Measurements from ENCODE around the gene KCNIP2. TPM values are rescaled to one million over a fixed set of nuclear protein-coding genes. Genes with fewer than 3 reads are reported as not detected.

The KCNIP2 gene
- total and polyA plus RNA-seq, 2 of the 13 experiments (the other 11 are each of a cell fraction or from before 2014, with no cell fraction given): 0.42 to 0.70 TPM

DNA sequence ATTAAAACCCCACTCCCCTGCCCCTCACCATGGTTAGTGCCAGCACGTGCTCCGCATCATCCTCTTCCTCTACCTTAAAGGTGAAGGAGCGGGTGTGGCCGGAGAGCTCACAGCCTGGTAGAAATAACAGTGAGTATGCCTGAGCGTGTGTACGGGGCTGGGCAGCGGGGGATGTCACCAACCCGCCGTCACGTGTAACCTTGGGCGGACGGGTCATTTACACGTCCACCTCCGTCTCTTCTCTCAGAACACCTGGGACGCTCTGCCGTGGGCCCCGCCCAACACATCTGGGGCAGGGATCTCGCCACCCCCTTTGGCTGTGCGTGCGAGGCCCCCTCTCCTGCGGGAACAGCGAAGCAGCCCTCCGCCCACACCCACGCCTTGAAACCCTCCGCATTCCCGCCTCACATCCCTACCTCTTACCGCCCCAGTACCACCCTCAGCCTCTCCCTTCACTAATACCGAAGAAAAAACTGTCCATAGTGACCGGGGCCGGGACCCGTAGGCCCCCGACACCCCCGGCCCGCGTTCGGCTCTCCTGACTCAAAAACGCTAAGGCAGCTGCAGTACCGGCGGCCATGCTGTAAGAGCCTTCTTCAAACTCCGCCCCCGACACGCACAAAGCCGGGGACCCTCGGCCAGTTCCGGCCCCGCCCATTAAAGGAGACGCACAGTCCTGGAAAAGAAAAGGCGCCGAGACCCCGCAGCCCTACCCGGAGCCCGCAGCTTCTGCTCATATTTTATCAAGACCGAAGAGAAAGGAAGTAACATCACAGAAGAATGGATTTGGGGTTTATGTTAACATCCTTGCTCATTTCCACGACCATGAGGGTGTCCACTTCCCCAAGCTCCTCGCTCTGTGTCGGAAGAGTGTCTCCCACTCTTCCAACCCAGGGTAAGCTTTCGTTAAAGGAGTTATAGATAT is 60.5 kb downstream of the KCNIP2 start, which contains the start of gene NPM3 (continued):
- TF ChIP-seq, protein P1, sequence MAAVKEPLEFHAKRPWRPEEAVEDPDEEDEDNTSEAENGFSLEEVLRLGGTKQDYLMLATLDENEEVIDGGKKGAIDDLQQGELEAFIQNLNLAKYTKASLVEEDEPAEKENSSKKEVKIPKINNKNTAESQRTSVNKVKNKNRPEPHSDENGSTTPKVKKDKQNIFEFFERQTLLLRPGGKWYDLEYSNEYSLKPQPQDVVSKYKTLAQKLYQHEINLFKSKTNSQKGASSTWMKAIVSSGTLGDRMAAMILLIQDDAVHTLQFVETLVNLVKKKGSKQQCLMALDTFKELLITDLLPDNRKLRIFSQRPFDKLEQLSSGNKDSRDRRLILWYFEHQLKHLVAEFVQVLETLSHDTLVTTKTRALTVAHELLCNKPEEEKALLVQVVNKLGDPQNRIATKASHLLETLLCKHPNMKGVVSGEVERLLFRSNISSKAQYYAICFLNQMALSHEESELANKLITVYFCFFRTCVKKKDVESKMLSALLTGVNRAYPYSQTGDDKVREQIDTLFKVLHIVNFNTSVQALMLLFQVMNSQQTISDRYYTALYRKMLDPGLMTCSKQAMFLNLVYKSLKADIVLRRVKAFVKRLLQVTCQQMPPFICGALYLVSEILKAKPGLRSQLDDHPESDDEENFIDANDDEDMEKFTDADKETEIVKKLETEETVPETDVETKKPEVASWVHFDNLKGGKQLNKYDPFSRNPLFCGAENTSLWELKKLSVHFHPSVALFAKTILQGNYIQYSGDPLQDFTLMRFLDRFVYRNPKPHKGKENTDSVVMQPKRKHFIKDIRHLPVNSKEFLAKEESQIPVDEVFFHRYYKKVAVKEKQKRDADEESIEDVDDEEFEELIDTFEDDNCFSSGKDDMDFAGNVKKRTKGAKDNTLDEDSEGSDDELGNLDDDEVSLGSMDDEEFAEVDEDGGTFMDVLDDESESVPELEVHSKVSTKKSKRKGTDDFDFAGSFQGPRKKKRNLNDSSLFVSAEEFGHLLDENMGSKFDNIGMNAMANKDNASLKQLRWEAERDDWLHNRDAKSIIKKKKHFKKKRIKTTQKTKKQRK (IDR thresholded peaks at IDR 0.05; ENCODE audit: low read length): no peak
- TF ChIP-seq YEATS2 (CRISPR knock-in tag; IDR thresholded peaks at IDR 0.05; ENCODE audit: borderline replicate concordance): 0 out of 2 replicates have a peak, but pooled peaks have one; percentile 48
- no peak for TF ChIP-seq ZNF34 (CRISPR knock-in tag; IDR thresholded peaks at IDR 0.05; ENCODE audit: borderline replicate concordance)
- TF ChIP-seq, protein P2, sequence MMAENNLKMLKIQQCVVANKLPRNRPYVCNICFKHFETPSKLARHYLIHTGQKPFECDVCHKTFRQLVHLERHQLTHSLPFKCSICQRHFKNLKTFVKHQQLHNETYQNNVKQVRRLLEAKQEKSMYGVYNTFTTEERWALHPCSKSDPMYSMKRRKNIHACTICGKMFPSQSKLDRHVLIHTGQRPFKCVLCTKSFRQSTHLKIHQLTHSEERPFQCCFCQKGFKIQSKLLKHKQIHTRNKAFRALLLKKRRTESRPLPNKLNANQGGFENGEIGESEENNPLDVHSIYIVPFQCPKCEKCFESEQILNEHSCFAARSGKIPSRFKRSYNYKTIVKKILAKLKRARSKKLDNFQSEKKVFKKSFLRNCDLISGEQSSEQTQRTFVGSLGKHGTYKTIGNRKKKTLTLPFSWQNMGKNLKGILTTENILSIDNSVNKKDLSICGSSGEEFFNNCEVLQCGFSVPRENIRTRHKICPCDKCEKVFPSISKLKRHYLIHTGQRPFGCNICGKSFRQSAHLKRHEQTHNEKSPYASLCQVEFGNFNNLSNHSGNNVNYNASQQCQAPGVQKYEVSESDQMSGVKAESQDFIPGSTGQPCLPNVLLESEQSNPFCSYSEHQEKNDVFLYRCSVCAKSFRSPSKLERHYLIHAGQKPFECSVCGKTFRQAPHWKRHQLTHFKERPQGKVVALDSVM (CRISPR knock-in tag; IDR thresholded peaks at IDR 0.05): 0 out of 2 replicates have a peak, but pooled peaks have one; percentile 27
- TF ChIP-seq ZNF670 (CRISPR knock-in tag; IDR thresholded peaks at IDR 0.05; ENCODE audit: borderline replicate concordance): 0 out of 2 replicates have a peak, but pooled peaks have one; percentile 20
- TF ChIP-seq RARA (CRISPR knock-in tag; IDR thresholded peaks at IDR 0.05): no peak
- TF ChIP-seq, protein P3, sequence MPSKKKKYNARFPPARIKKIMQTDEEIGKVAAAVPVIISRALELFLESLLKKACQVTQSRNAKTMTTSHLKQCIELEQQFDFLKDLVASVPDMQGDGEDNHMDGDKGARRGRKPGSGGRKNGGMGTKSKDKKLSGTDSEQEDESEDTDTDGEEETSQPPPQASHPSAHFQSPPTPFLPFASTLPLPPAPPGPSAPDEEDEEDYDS (CRISPR knock-in tag; IDR thresholded peaks at IDR 0.05): peak; percentile 66
- no peak for TF ChIP-seq ZNF468 (CRISPR knock-in tag; IDR thresholded peaks at IDR 0.05)
- TF ChIP-seq MYC (CRISPR knock-in tag; IDR thresholded peaks at IDR 0.05; ENCODE audit: borderline replicate concordance): peak; percentile 70
- TF ChIP-seq, protein P4, sequence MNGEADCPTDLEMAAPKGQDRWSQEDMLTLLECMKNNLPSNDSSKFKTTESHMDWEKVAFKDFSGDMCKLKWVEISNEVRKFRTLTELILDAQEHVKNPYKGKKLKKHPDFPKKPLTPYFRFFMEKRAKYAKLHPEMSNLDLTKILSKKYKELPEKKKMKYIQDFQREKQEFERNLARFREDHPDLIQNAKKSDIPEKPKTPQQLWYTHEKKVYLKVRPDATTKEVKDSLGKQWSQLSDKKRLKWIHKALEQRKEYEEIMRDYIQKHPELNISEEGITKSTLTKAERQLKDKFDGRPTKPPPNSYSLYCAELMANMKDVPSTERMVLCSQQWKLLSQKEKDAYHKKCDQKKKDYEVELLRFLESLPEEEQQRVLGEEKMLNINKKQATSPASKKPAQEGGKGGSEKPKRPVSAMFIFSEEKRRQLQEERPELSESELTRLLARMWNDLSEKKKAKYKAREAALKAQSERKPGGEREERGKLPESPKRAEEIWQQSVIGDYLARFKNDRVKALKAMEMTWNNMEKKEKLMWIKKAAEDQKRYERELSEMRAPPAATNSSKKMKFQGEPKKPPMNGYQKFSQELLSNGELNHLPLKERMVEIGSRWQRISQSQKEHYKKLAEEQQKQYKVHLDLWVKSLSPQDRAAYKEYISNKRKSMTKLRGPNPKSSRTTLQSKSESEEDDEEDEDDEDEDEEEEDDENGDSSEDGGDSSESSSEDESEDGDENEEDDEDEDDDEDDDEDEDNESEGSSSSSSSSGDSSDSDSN (CRISPR knock-in tag; IDR thresholded peaks at IDR 0.05): peak; percentile 63; the same call in 1 of the 2 replicates
- TF ChIP-seq, protein P5, sequence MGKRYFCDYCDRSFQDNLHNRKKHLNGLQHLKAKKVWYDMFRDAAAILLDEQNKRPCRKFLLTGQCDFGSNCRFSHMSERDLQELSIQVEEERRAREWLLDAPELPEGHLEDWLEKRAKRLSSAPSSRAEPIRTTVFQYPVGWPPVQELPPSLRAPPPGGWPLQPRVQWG (CRISPR knock-in tag; IDR thresholded peaks at IDR 0.05; ENCODE audit: borderline replicate concordance, low read depth): no peak
- TF ChIP-seq GFI1 (CRISPR knock-in tag; IDR thresholded peaks at IDR 0.05; ENCODE audit: borderline replicate concordance): 0 out of 2 replicates have a peak, but pooled peaks have one; percentile 25
- 0 out of 2 replicates have a peak, but pooled peaks have one; percentile 34 for TF ChIP-seq ZNF501 (CRISPR knock-in tag; IDR thresholded peaks at IDR 0.05)
- TF ChIP-seq ZNF530 (CRISPR knock-in tag; IDR thresholded peaks at IDR 0.05; ENCODE audit: low read depth): no peak
- TF ChIP-seq ZMAT3 (CRISPR knock-in tag; conservative IDR thresholded peaks at IDR 0.05): peak; percentile 61; the same call in 1 of the 2 replicates
- TF ChIP-seq RFXAP (CRISPR knock-in tag; IDR thresholded peaks at IDR 0.05; ENCODE audit: borderline replicate concordance): 0 out of 2 replicates have a peak, but pooled peaks have one; percentile 50
